GM18499 (cell line): Measurements from ENCODE around the gene PRDM16.

Experiments used
- ATAC-seq: cut with Tn5 transposase; IDR thresholded peaks from one replicate; pipeline ENCODE4 v1.9.1; 2021; ENCODE audit warnings: moderate number of reproducible peaks; ENCODE audit not compliant: insufficient read depth, unreplicated experiment

PRDM16 gene

GRCh38 chr1:3456964-3457909 lies 388.2 kb downstream of the PRDM16 start:
- ATAC-seq = no peak

- no peak for ATAC-seq
Observed at GRCh38 chr1:3457910-3458883, 389.2 kb downstream of the PRDM16 start.

DNA sequence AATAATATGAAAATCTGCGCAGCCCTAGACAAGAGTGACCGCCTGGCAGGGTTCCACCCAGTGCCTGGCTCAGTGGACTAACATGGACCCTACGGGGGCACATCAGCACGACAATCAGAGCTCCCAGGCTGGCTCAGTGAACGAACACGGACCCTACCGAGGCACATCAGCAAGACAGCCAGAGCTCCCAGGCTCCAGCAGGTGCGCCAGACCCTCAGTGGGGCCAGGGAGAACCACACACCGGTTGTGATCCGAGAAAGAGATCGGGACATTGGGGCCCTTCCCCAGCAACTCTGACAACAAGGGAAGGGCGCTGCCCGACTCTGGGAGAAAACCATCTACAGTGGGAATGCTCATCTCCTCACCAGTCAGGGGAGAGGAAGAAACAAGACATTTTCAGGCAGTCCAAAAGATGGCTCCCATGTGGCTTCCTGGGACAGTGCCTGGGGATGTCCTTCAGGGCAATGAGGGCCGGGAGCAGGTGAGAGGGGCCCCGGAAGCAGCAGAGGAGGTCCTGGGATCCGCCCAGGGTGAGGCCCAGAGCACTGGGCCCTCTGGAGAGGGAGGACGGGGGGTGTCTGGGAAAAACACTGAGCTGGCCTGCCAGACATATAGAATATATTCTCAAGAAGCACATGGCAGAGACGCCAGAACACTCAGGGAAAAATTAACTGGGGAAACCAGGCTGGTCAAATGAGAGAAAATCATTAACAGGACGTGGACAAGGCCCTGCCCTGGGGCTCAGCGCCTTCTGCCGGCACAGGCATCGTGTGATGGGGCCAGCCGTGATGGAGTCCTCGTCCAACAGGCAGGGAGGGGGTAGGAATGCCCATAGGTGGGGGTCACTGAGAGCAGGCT lies 390.3 kb downstream of the PRDM16 start:
- ATAC-seq = no peak

GRCh38 chr1:3459940-3460671 lies 391.1 kb downstream of the PRDM16 start:
- ATAC-seq = no peak

GRCh38 chr1:3460672-3461131 lies 391.7 kb downstream of the PRDM16 start:
- ATAC-seq = no peak

DNA sequence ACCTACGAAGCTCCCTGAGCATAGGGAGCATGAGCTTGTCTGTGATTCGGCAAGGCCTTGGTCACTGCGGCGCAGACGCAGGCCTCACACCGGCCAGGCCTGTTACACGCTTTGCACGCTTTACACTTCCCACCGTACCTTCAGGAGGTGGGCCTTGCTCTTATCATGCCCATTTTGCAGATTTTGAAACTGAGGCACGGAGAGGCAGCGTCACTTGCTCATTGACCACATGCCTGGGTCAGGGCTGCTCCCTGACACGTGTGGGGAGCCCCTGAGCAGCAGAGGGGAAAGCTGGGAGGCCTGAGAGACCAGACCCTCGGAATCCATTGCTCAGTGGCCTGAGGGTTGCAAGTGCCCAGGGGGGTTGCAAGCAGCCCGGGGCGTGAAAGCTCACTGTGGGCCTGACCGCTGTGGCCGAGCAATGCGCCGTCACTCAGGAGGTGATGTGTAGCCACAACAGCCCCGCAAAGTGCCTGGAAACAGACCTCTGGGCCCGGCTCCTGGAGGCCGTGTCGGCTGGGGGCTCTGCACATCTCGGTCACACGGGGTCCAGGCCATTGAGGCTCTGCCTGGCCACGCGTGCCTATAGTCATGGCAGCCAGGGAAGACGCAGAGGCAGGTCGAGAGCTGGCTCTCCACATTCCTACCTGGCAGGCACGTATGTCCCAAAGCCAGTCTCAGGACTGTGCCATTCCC lies 392.4 kb downstream of the PRDM16 start:
- no peak for ATAC-seq

GRCh38 chr1:3461934-3462275 lies 392.9 kb downstream of the PRDM16 start:
- no peak for ATAC-seq

- no peak for ATAC-seq
Observed at GRCh38 chr1:3462356-3463012, 393.5 kb downstream of the PRDM16 start.

- ATAC-seq = no peak
Observed at GRCh38 chr1:3463013-3463385, 394.0 kb downstream of the PRDM16 start.

GRCh38 chr1:3463408-3463863 lies 394.4 kb downstream of the PRDM16 start:
- ATAC-seq = no peak

DNA sequence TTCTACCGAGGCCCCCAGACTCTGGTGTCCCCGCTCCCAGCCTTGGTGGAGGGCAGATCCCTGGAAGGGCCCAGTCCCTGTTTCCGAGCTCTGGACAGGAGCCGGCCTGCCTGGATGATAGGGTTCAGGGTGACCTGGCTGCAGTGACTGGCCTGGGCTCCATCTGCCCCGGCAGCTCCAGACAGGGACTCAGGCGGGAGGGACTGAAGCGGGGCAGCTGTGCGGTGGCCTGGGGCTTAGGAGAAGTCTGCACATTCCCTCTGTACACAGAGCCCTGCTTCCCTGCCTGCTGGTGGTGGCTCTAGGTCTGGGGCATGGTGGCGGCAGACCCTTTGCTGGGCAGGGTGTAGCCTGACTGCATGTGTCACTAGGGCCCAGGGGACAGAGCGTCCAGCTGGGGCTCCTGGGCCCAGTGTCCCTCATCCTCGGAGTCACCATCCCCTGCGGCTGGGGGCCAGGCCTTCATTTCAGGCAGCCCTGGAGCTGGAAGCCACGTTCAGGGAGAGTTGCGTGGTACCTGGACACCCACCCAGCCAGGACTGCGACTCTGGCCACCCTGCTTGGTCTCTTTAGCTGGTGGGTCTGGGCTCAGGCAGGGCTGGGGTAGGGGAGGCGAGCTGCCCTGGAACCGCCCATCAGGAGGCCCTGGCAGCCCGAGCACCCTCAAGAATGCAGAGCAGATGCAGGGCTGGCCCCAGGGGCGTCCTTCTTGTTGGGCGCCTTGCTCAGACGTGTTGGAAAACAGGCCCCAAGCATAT lies 395.1 kb downstream of the PRDM16 start:
- ATAC-seq = no peak

- no peak for ATAC-seq
Observed at GRCh38 chr1:3464649-3465025, 395.6 kb downstream of the PRDM16 start.

GRCh38 chr1:3465091-3465934 lies 396.3 kb downstream of the PRDM16 start:
- no peak for ATAC-seq

- no peak for ATAC-seq
Observed at GRCh38 chr1:3465935-3466321, 396.9 kb downstream of the PRDM16 start.

DNA sequence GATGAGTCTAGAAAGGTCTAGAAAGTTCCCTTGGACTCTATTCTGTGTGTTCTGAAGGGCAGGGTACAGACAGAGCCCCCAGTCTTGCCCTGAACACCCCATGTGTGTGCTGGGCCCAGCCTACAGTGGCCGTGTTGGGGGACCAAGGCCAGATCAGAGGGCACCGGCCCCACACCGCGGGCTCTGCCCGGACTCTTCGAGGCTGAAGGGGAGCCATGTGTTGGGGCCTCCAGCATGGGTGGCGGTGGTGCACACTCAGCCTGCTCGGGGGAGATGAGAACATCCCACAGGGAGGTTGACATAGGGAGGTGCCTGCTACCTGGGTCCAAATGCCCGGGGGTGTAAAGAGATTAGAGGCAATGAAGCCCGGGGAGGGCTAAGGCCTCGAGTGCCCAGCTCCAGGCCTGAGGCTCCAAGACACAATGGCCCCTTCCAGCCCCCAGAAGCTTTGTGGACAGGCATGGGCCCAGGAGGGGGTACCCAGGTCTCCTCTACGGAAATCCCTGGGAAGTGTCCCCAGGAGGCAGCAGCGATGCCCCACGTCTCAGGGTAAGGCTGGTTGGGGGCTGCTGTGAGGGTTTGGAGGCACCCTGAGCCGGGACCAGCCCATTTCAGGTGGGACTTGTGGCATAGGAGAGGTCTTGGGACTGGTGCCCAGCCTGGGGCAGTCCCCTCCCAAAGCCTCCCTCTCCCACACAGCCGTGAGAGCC lies 397.5 kb downstream of the PRDM16 start:
- no peak for ATAC-seq
